ENCODE data around the gene PARN. TPM values are rescaled to one million over a fixed set of nuclear protein-coding genes. Genes with fewer than 3 reads are reported as not detected.
"Not testable (repeated sequence)": the region's sequence is repeated elsewhere in the genome, so short reads cannot be mapped to it uniquely, and the experiment has no call there.

The PARN gene
- total RNA-seq, 1 experiment from 2014 or later: 57.8 TPM

GRCh38 chr16:14423344-14423743, 206.7 kb downstream of the PARN start:
- Histone ChIP-seq H3K27ac (ENCODE audit: low read length) (no peak overlapping the region), H3K36me3 (ENCODE audit: control insufficient read depth, insufficient read depth, low read length) (no peaks in the 10 kb centered on the region), H3K4me1 (ENCODE audit: control insufficient read depth, insufficient read depth, low read length) (0 out of 2 replicates have a peak, but pooled peaks cover 3% of the 10 kb centered on the region), H3K4me3 (ENCODE audit: low read depth in 2 of 2, low read length in 2 of 2) (no peak overlapping the region), H3K9me3 (ENCODE audit: control insufficient read depth, insufficient read depth, low read depth, low read length) (no peaks in the 10 kb centered on the region), H3K27me3 (ENCODE audit: control insufficient read depth, insufficient read depth, low read length) (no peaks in the 10 kb centered on the region)
- ChIA-PET POLR2A (no interaction called here), CTCF (no interaction called here)
- ATAC-seq (no peak), DNase-seq (ENCODE audit: low read depth, low spot score) (no peak)
- in situ Hi-C loops (cut with HindIII; ENCODE audit: low pct_unique_long_range_greater_than_20kb, low sequenced_read_pairs) (no loop called here), intact Hi-C loops (cut with micrococcal nuclease; ENCODE audit: unreplicated experiment) (no loop called here)
- TF ChIP-seq REST (IDR thresholded peaks at IDR 0.05; ENCODE audit: insufficient read depth in 1 of 2, low read depth in 2 of 2, low read length in 1 of 2) (no peak), TCF7L2 (IDR thresholded peaks at IDR 0.05; ENCODE audit: low read depth, low read length) (no peak), SIN3A (IDR thresholded peaks at IDR 0.05; ENCODE audit: borderline replicate concordance, insufficient read depth, low read depth, low read length) (no peak), POLR2AphosphoS5 (IDR thresholded peaks at IDR 0.05; ENCODE audit: low read depth, low read length) (no peak)
- TF ChIP-seq, protein P1, sequence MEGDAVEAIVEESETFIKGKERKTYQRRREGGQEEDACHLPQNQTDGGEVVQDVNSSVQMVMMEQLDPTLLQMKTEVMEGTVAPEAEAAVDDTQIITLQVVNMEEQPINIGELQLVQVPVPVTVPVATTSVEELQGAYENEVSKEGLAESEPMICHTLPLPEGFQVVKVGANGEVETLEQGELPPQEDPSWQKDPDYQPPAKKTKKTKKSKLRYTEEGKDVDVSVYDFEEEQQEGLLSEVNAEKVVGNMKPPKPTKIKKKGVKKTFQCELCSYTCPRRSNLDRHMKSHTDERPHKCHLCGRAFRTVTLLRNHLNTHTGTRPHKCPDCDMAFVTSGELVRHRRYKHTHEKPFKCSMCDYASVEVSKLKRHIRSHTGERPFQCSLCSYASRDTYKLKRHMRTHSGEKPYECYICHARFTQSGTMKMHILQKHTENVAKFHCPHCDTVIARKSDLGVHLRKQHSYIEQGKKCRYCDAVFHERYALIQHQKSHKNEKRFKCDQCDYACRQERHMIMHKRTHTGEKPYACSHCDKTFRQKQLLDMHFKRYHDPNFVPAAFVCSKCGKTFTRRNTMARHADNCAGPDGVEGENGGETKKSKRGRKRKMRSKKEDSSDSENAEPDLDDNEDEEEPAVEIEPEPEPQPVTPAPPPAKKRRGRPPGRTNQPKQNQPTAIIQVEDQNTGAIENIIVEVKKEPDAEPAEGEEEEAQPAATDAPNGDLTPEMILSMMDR (IDR thresholded peaks at IDR 0.05): no peak
- BruUV-seq (replicated peaks): no TSS peak

DNA sequence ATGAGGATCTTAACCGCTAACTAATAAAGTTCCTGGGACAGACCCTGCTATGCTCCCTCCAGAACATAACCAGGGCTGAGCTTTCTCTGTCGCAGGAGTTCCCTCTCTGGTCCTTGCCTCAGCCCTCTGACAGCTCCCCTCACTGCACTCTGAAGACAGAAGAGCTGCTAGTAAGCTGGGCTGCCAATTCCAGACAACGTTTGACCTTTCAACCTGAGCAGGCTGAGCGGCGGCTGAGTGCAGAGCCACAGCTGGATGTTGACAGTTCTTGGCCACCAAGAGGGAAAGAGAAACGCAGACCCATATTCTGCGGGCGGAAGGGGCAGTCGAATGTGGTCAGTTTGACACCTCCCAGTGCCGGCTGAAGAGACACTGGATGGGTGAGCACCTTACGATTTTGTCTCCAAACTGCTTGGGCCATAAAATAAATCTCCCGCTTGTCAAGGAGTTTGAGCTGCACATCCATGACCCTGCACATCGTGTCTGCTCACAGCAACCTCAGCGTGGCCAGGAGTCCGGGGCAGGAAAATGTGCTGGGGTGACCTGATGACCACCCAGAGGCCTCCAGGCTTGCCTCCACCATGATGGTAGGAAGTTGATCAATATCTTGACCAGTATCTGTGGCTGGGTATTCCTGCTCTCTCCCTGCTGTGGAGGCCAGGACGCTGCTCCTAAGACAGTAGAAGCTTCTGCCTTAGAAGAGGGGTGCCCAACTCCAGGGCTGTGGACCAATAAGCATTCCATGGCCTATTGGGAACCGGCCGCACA, 209.2 kb downstream of the PARN start:
- POLR2A ChIA-PET: no interaction called here
- no TSS peak for BruUV-seq (replicated peaks)
- H3K4me1 ChIP-seq (ENCODE audit: control insufficient read depth, insufficient read depth, low read length): no peaks in the 10 kb centered on the region

GRCh38 chr16:14420243-14420642, 209.8 kb downstream of the PARN start:
- H3K9me3 ChIP-seq (ENCODE audit: control insufficient read depth, insufficient read depth, low read depth, low read length); CTCF ChIA-PET; H3K4me3 ChIP-seq (ENCODE audit: low read depth in 2 of 2, low read length in 2 of 2); H3K36me3 ChIP-seq (ENCODE audit: control insufficient read depth, insufficient read depth, low read length); ATAC-seq; BruUV-seq (replicated peaks); H3K27ac ChIP-seq (ENCODE audit: low read length); in situ Hi-C loops (cut with HindIII; ENCODE audit: low pct_unique_long_range_greater_than_20kb, low sequenced_read_pairs); H3K4me1 ChIP-seq (ENCODE audit: control insufficient read depth, insufficient read depth, low read length); POLR2A ChIA-PET; intact Hi-C loops (cut with micrococcal nuclease; ENCODE audit: unreplicated experiment); DNase-seq (ENCODE audit: low read depth, low spot score); H3K27me3 ChIP-seq (ENCODE audit: control insufficient read depth, insufficient read depth, low read length): not testable (repeated sequence)

More for the DNA sequence above, 209.2 kb downstream of the PARN start:
- DNase-seq (ENCODE audit: low read depth, low spot score): no peak
- in situ Hi-C loops (cut with HindIII; ENCODE audit: low pct_unique_long_range_greater_than_20kb, low sequenced_read_pairs) (no loop called here), intact Hi-C loops (cut with micrococcal nuclease; ENCODE audit: unreplicated experiment) (no loop called here)
- Histone ChIP-seq H3K4me3 (ENCODE audit: low read depth in 2 of 2, low read length in 2 of 2) (no peak overlapping the region), H3K36me3 (ENCODE audit: control insufficient read depth, insufficient read depth, low read length) (no peaks in the 10 kb centered on the region), H3K27ac (ENCODE audit: low read length) (no peak overlapping the region), H3K27me3 (ENCODE audit: control insufficient read depth, insufficient read depth, low read length) (no peaks in the 10 kb centered on the region), H3K9me3 (ENCODE audit: control insufficient read depth, insufficient read depth, low read depth, low read length) (no peaks in the 10 kb centered on the region)
- no peak for ATAC-seq
- TF ChIP-seq POLR2AphosphoS5 (IDR thresholded peaks at IDR 0.05; ENCODE audit: low read depth, low read length): no peak
- TF ChIP-seq SIN3A (IDR thresholded peaks at IDR 0.05; ENCODE audit: borderline replicate concordance, insufficient read depth, low read depth, low read length): no peak
- TF ChIP-seq, protein P1 (IDR thresholded peaks at IDR 0.05): no peak
- CTCF ChIA-PET: no interaction called here
